ENCODE results near the gene RNF208. TPM values are rescaled to one million over a fixed set of nuclear protein-coding genes. Genes with fewer than 3 reads are reported as not detected.

Gene RNF208
- total RNA-seq, 2 donors from 2014 or later = 0.78 to 14.5 TPM

- ATAC-seq = peak; percentile 94
- TF ChIP-seq CTCF (IDR thresholded peaks at IDR 0.05) = peak in 2 of 7 experiments; percentile 25 to 42
- TF ChIP-seq POLR2A (IDR thresholded peaks at IDR 0.05) = peak; percentile 37 to 78 (median 67)
- Histone ChIP-seq H3K27ac (peak within 1 kb of the TSS; percentile 63 to 84 (median 73)), H3K36me3 (replicated peaks in 1 of 2; ENCODE audit: insufficient read depth in 1 of 2, low read depth in 2 of 2) (peaks cover 0 to 3% of the 10 kb centered on the region in 2 donors), H3K4me3 (peak within 1 kb of the TSS; percentile 97 to 99), H3K4me1 (peaks cover 44% of the 10 kb centered on the region), H3K9me3 (no peaks in the 10 kb centered on the region), H3K27me3 (no peaks in the 10 kb centered on the region)
- intact Hi-C loops (cut with DNase I) = no loop called here
- DNase-seq = peak; percentile 92 to 94 (median 94)
- WGBS, 2 donors = 1 to 3% methylated on average over 14 to 77 of the region's 105 CpGs
These were observed 32.8 kb upstream of the RNF208 start, which contains the start of gene NELFB for GRCh38 chr9:137254624-137255447. Gene NELFB, plus strand, starts transcription at chr9:137255327.

GRCh38 chr9:137253717-137254623 is 31.9 kb upstream of the RNF208 start:
- Histone ChIP-seq H3K9me3 (no peaks in the 10 kb centered on the region), H3K4me1 (peaks cover 50% of the 10 kb centered on the region), H3K27ac (peak overlapping the region; percentile 63 to 84 (median 72)), H3K27me3 (no peaks in the 10 kb centered on the region), H3K36me3 (replicated peaks in 1 of 2; ENCODE audit: insufficient read depth in 1 of 2, low read depth in 2 of 2) (peaks cover 0 to 2% of the 10 kb centered on the region in 2 donors), H3K4me3 (peak overlapping the region; percentile 56 to 63)
- 35 to 36% methylated on average over 14 to 21 of the region's 21 CpGs for WGBS, 2 donors
- ATAC-seq (peak; percentile 26), DNase-seq (peak in 3 of 4 donors; percentile 47 to 65 (median 61))
- TF ChIP-seq CTCF (IDR thresholded peaks at IDR 0.05) (no peak), POLR2A (IDR thresholded peaks at IDR 0.05) (no peak)
- intact Hi-C loops (cut with DNase I) = no loop called here

- Histone ChIP-seq H3K4me1 (peaks cover 50% of the 10 kb centered on the region), H3K27ac (peak overlapping the region in 2 of 4 donors; percentile 81 to 84), H3K36me3 (replicated peaks in 1 of 2; ENCODE audit: insufficient read depth in 1 of 2, low read depth in 2 of 2) (no peaks in the 10 kb centered on the region), H3K9me3 (no peaks in the 10 kb centered on the region), H3K27me3 (no peaks in the 10 kb centered on the region), H3K4me3 (no peak overlapping the region)
- no peak for DNase-seq
- no peak for TF ChIP-seq POLR2A (IDR thresholded peaks at IDR 0.05)
- TF ChIP-seq CTCF (IDR thresholded peaks at IDR 0.05) = no peak
- ATAC-seq = no peak
- WGBS, 2 donors = 83 to 91% methylated on average over 15 to 33 of the region's 35 CpGs
- intact Hi-C loops (cut with DNase I) = no loop called here
These were observed 30.8 kb upstream of the RNF208 start for GRCh38 chr9:137252555-137253506.

- ATAC-seq (no peak), DNase-seq (no peak)
- 88 to 92% methylated on average over 10 to 22 of the region's 22 CpGs for WGBS, 2 donors
- H3K4me3 ChIP-seq = no peak overlapping the region
- no peaks in the 10 kb centered on the region for H3K27me3 ChIP-seq
- TF ChIP-seq CTCF (IDR thresholded peaks at IDR 0.05) = no peak
- TF ChIP-seq POLR2A (IDR thresholded peaks at IDR 0.05) = no peak
- peaks cover 46% of the 10 kb centered on the region for H3K4me1 ChIP-seq
- no peaks in the 10 kb centered on the region for H3K36me3 ChIP-seq (replicated peaks in 1 of 2; ENCODE audit: insufficient read depth in 1 of 2, low read depth in 2 of 2)
- intact Hi-C loops (cut with DNase I) = no loop called here
- no peak overlapping the region for H3K27ac ChIP-seq
- no peaks in the 10 kb centered on the region for H3K9me3 ChIP-seq
These were observed 29.6 kb upstream of the RNF208 start for GRCh38 chr9:137251490-137252268.

Data from body of pancreas (tissue), 4 donors.